ENCODE measurements around the gene MAGEB16. TPM values are rescaled to one million over a fixed set of nuclear protein-coding genes. Genes with fewer than 3 reads are reported as not detected.

MAGEB16 gene
- total RNA-seq, 4 donors from 2014 or later = not detected

- Histone ChIP-seq H3K36me3 (no peaks in the 10 kb centered on the region), H3K27ac (no peak overlapping the region), H3K4me3 (no peak overlapping the region), H3K4me1 (no peaks in the 10 kb centered on the region), H3K9me3 (no peaks in the 10 kb centered on the region), H3K27me3 (no peaks in the 10 kb centered on the region)
- 79% methylated on average over 3 of the region's 5 CpGs; no CpG with 5 or more reads in 1 of the 2 donors for WGBS, 2 donors (ENCODE audit: low coverage in 1 of 2)
- TF ChIP-seq EP300 (IDR thresholded peaks at IDR 0.05) = no peak
- TF ChIP-seq POLR2A (IDR thresholded peaks at IDR 0.05) = no peak
- no peak for TF ChIP-seq CTCF (IDR thresholded peaks at IDR 0.05)
- TF ChIP-seq POLR2AphosphoS5 (IDR thresholded peaks at IDR 0.05) = no peak
- no peak for ATAC-seq
Observed at GRCh38 chrX:35800474-35800873, 2.3 kb downstream of the MAGEB16 start.

DNA sequence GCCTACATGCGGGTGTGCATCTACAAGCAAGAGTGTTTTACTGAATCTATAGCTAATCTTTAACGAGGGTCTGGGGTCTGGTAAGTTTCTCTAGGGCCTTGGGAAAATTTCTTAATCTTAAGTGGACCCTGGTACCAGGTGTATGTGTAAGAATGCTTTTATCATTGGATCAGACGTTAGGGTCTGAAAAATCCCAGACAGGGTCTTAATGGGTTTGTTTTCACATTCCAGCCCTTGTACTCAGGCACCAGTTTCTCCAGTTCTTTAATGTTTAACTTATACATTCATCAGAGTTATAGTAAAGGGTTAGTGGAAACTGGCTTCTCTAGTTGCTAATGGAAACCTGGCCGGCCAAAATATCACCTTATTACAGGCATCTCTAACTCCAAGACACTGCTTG lies 11.6 kb downstream of the MAGEB16 start:
- Histone ChIP-seq H3K4me1 (no peaks in the 10 kb centered on the region), H3K4me3 (no peak overlapping the region), H3K27ac (no peak overlapping the region), H3K27me3 (no peaks in the 10 kb centered on the region), H3K36me3 (no peaks in the 10 kb centered on the region), H3K9me3 (no peaks in the 10 kb centered on the region)
- TF ChIP-seq POLR2A (IDR thresholded peaks at IDR 0.05) (no peak), EP300 (IDR thresholded peaks at IDR 0.05) (no peak), CTCF (IDR thresholded peaks at IDR 0.05) (no peak), POLR2AphosphoS5 (IDR thresholded peaks at IDR 0.05) (no peak)
- ATAC-seq = no peak
- WGBS, 2 donors (ENCODE audit: low coverage in 1 of 2) = 63 to 80% methylated on average over 2 to 4 of the region's 4 CpGs

GRCh38 chrX:35819241-35819640 lies 21.1 kb downstream of the MAGEB16 start:
- Histone ChIP-seq H3K4me1 (no peaks in the 10 kb centered on the region), H3K4me3 (no peak overlapping the region), H3K36me3 (no peaks in the 10 kb centered on the region), H3K9me3 (no peaks in the 10 kb centered on the region), H3K27me3 (no peaks in the 10 kb centered on the region), H3K27ac (no peak overlapping the region)
- 70 to 71% methylated on average over 1 to 3 of the region's 4 CpGs for WGBS, 2 donors (ENCODE audit: low coverage in 1 of 2)
- ATAC-seq = peak; percentile 39
- TF ChIP-seq POLR2AphosphoS5 (IDR thresholded peaks at IDR 0.05) (no peak), EP300 (IDR thresholded peaks at IDR 0.05) (no peak), CTCF (IDR thresholded peaks at IDR 0.05) (no peak), POLR2A (IDR thresholded peaks at IDR 0.05) (no peak)

DNA sequence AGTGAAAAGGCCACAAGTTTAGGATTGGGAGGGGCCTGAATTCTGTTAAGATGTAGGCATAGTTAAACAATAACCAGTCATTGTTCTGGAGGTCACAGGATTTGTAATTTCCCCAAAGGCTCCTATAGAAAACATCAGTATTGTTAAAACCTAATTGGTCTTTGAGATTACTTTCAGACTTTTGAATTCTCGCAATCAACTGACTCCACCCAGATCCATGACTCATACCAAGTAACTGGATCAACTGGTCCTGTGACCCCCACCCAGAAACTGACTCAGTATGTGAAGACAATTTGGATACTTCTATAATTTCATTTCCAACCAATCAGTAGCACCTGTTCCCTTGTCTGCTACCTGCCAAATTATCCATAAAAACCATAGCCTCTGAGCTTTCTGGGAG lies 28.4 kb downstream of the MAGEB16 start:
- Histone ChIP-seq H3K4me1 (no peaks in the 10 kb centered on the region), H3K27ac (no peak overlapping the region), H3K4me3 (no peak overlapping the region), H3K27me3 (no peaks in the 10 kb centered on the region), H3K36me3 (no peaks in the 10 kb centered on the region), H3K9me3 (no peaks in the 10 kb centered on the region)
- TF ChIP-seq POLR2AphosphoS5 (IDR thresholded peaks at IDR 0.05) = no peak
- no peak for TF ChIP-seq EP300 (IDR thresholded peaks at IDR 0.05)
- TF ChIP-seq CTCF (IDR thresholded peaks at IDR 0.05) = no peak
- TF ChIP-seq POLR2A (IDR thresholded peaks at IDR 0.05) = no peak
- 75 to 82% methylated on average over 1 of the region's 1 CpG for WGBS, 2 donors (ENCODE audit: low coverage in 1 of 2)
- no peak for ATAC-seq

DNA sequence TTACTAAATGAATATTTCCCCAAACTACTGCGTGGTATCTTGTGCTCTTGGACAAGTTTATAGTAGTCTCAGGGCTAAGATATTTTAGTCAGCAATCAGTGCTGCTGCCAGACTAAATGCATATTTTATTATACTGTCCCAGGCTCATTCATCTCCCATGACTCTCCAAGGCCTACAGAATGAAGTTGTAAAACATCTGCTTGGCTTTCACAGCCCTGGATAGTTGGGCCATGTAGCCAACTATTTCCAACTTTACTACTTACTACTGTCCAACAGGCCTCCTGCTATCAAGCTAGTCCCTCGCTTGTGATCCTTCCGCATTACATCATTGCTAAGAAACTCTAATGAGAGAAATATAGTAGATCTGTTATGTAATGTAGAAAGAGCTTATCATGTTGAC lies 31.4 kb downstream of the MAGEB16 start:
- no peak for TF ChIP-seq CTCF (IDR thresholded peaks at IDR 0.05)
- TF ChIP-seq EP300 (IDR thresholded peaks at IDR 0.05) = no peak
- TF ChIP-seq POLR2AphosphoS5 (IDR thresholded peaks at IDR 0.05) = no peak
- no peak for TF ChIP-seq POLR2A (IDR thresholded peaks at IDR 0.05)
- H3K36me3 ChIP-seq = no peaks in the 10 kb centered on the region
- H3K27me3 ChIP-seq = no peaks in the 10 kb centered on the region
- WGBS, 2 donors (ENCODE audit: low coverage in 1 of 2) = 35 to 40% methylated on average over 2 to 3 of the region's 3 CpGs
- no peak overlapping the region for H3K4me3 ChIP-seq
- no peak for ATAC-seq
- H3K27ac ChIP-seq = no peak overlapping the region
- H3K4me1 ChIP-seq = no peaks in the 10 kb centered on the region
- no peaks in the 10 kb centered on the region for H3K9me3 ChIP-seq

Measured in gastroesophageal sphincter (tissue), 4 donors.